ENCODE data around the gene ING4.
A peak's percentile ranks its signal among the peaks of the same experiment; 100 is the strongest.
"Not testable (repeated sequence)": the region's sequence is repeated elsewhere in the genome, so short reads cannot be mapped to it uniquely, and the experiment has no call there.

ING4 gene

DNA sequence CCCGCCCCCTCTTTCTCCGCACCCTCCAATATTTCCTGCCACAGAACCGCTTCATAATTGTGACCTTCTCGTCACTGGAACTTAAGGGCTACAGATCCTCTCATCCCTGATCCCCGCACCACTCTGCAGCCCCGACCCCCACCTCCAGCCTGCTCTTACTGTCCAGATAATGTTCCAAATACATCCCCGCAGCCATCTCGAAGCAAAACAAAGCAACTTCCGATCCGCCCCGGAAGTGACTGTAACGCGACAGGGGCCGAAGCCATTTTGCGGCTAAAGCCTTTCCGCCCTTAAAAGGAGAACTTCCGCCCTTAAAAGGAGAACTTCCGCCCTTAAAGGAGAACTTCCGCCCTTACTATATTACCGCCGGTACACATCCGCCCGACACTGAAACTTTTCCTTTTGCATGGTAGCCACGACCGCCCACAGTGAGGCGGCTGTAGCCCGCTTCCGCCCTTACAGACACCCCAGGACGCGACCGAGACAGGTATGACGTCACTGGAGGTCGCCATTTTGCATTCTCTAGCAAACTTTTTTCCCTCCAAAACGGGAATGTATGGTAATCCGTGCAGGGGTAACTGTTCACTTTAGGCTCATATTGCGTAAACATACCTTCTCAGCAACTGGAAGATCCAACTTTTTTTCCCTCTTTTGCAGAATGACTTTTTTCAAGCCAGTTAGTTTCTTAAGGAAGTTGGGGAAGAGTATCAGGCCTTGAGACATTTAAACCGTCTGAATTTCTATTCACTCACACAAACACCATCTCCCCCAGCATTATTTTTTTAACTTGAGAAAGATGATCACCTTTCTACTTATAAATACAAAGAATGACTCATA is at the start of gene ING4:
Gene ING4, minus strand, starts transcription at position 214 of the 837 bp plus-strand sequence. Its CDS starts 18 bp downstream, at position 196.
- peak; percentile 99 for DNase-seq (ENCODE audit: low read depth)
- H3K4me3 ChIP-seq (ENCODE audit: control insufficient read depth, low read depth, low read length), result peak within 1 kb of the TSS; percentile 95
- TF ChIP-seq, protein P1, sequence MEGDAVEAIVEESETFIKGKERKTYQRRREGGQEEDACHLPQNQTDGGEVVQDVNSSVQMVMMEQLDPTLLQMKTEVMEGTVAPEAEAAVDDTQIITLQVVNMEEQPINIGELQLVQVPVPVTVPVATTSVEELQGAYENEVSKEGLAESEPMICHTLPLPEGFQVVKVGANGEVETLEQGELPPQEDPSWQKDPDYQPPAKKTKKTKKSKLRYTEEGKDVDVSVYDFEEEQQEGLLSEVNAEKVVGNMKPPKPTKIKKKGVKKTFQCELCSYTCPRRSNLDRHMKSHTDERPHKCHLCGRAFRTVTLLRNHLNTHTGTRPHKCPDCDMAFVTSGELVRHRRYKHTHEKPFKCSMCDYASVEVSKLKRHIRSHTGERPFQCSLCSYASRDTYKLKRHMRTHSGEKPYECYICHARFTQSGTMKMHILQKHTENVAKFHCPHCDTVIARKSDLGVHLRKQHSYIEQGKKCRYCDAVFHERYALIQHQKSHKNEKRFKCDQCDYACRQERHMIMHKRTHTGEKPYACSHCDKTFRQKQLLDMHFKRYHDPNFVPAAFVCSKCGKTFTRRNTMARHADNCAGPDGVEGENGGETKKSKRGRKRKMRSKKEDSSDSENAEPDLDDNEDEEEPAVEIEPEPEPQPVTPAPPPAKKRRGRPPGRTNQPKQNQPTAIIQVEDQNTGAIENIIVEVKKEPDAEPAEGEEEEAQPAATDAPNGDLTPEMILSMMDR (conservative IDR thresholded peaks at IDR 0.05; ENCODE audit: control insufficient read depth, insufficient read depth, low read depth, low read length), result no peak

DNA sequence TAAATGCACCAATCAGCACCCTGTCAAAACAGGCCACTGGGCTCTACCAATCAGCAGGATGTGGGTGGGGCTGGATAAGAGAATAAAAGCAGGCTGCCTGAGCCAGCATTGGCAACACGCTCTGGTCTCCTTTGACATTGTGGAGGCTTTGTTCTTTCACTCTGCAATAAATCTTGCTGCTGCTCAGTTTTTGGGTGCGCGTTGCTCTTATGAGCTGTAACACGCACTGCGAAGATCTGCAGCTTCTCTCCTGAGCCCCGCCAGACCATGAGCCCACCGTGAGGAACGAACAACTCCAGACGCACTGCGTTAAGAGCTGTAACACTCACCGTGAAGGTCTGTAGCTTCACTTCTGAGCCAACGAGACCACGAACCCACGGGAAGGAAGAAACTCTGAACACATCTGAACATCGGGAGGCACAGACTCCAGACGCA is 46.1 kb upstream of the ING4 start:
- no peak overlapping the region for H3K4me3 ChIP-seq (ENCODE audit: control insufficient read depth, low read depth, low read length)
- TF ChIP-seq, protein P1 (conservative IDR thresholded peaks at IDR 0.05; ENCODE audit: control insufficient read depth, insufficient read depth, low read depth, low read length), result no peak
- DNase-seq (ENCODE audit: low read depth), result no peak

DNA sequence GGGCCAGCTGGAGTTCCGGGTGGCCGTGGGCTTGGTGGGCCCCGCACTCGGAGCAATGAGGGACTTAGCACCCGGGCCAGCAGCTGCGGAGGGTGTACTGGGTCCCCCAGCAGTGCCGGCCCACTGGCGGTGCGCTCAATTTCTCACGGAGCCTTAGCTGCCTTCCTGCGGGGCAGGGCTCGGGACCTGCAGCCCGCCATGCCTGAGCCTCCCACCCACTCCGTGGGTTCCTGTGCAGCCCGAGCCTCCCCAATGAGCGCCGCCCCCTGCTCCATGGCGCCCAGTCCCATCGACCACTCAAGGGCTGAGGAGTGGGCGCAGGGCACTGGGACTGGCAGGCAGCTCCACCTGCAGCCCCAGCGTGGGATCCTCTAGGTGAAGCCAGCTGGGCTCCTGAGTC is 45.4 kb upstream of the ING4 start:
- H3K4me3 ChIP-seq (ENCODE audit: control insufficient read depth, low read depth, low read length); DNase-seq (ENCODE audit: low read depth): not testable (repeated sequence)

DNA sequence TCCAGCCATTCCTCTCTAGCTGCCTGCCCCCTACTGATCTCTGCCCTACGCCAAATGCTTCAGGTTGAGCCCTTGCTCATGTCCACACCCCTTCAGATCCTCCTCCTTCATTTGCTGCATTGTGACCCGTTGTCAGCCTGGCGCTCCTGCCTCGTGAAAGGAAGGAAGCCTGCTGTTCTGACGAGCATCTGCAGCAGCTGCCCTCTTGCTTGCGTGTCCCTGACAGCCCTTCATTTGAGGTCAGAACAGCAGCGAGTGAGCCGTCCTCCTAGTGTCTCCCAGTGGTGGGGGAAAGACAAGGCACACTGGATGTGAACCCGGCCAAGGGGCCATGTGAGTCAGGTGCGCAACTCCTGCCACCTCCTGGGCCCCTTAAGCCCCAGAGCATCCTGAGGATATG is 40.7 kb upstream of the ING4 start:
- no peak for DNase-seq (ENCODE audit: low read depth)
- TF ChIP-seq, protein P1 (conservative IDR thresholded peaks at IDR 0.05; ENCODE audit: control insufficient read depth, insufficient read depth, low read depth, low read length), result no peak
- H3K4me3 ChIP-seq (ENCODE audit: control insufficient read depth, low read depth, low read length), result no peak overlapping the region

DNA sequence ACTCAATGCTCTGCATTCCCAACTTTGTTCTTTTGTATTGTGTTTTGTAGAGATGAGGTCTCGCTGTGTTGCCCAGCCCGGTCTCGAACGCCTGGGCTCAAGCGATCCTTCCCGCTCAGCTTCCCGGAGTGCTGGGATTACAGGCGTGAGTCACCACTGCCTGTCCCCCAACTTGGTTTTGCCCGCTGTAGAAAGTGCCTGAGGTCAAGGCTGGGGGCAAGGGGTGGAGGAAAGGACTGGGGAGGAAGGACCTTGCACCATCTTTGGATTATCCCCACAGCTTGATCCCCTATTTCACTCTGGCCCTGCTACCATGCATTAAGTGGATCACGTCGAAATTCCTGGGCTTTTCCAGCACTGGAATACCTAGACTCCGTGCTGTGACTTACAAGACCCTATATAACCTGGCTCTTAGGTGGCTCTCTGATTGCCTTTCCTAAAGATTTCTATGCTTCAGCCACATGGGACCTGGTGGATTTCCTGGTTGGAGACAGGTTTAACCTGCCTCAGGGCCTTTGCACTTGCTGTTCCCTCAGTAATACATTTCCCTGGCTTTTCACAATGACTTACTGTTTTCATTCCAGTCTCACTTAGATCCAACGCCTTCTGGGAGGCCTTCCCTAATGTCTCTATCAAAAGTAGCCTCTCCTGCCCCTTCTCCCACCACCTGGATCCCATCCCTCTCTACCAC is 38.3 kb upstream of the ING4 start:
- DNase-seq (ENCODE audit: low read depth), result no peak
- peak overlapping the region; percentile 34 for H3K4me3 ChIP-seq (ENCODE audit: control insufficient read depth, low read depth, low read length)
- TF ChIP-seq, protein P1 (conservative IDR thresholded peaks at IDR 0.05; ENCODE audit: control insufficient read depth, insufficient read depth, low read depth, low read length), result no peak

DNA sequence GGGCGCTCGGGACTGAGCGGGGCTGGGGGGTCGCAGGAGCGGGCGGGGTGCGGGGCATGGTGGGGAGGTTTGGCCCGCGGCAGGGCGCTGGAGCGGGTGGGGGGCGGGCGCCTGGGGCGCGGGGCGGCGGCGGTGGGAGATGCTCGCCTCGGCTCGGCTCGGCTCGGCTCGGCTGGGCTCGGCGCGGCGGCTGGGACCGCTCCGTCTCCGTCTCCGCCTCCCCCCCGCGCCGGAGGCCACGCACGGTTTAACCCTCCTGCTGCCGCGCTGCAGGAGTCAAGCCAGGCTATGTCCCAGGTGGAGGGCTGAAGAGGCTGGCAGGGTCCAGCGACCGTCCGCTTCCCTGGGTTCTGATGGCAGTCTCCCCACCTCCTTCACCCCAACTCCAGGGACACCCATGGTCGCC is 37.7 kb upstream of the ING4 start, which contains the start of gene PIANP:
Gene PIANP, minus strand, starts transcription at position 170 of the 406 bp plus-strand sequence. CDS start 2,754 bp downstream, outside the sequence.
- no peak for DNase-seq (ENCODE audit: low read depth)
- peak within 1 kb of the TSS; percentile 34 for H3K4me3 ChIP-seq (ENCODE audit: control insufficient read depth, low read depth, low read length)
- TF ChIP-seq, protein P1 (conservative IDR thresholded peaks at IDR 0.05; ENCODE audit: control insufficient read depth, insufficient read depth, low read depth, low read length), result no peak
